GM12878 (cell line): ENCODE results near the gene CIAPIN1. TPM values are rescaled to one million over a fixed set of nuclear protein-coding genes. Genes with fewer than 3 reads are reported as not detected.

Source experiments
- ATAC-seq: fragments of 200-7000 bp; cut with Tn5 transposase; 3 replicates; pipeline ENCODE4 v1.9.1; 2020; ENCODE audit warnings: mild to moderate bottlenecking, moderate library complexity
- BruUV-seq: library from RNA; stranded (reverse); fragments of 400-500 nt; replicated peaks from 2 replicates; lab custom pipeline; 2021; lab: Mats Ljungman, UMichigan
- CTCF ChIA-PET: fragments of 300-600 bp; sonication (Branson Sonifier 250); formaldehyde crosslinking; extraction: SDS; loops from one replicate; lab custom pipeline; 2021; ENCODE audit warnings: inconsistent platforms; lab: Yijun Ruan, JAX
- POLR2A ChIA-PET: fragments of 350-600 bp; formaldehyde crosslinking; extraction: SDS; loops from one replicate; lab custom pipeline; 2021; ENCODE audit warnings: inconsistent platforms; lab: Charles Lee
- RAD21 ChIA-PET: fragments of 300-600 bp; sonication (Branson Sonifier 250); formaldehyde crosslinking; loops from one replicate; lab custom pipeline; 2023; ENCODE audit warnings: antibody characterized with exemption; ENCODE audit not compliant: unreplicated experiment; lab: Charles Lee
- SMC1A ChIA-PET: fragments of 300-600 bp; sonication (Branson Sonifier 250); formaldehyde crosslinking; loops from one replicate; lab custom pipeline; 2023; ENCODE audit not compliant: unreplicated experiment, uncharacterized antibody; lab: Charles Lee
- DNase-seq: peaks from one replicate; pipeline ENCODE4 v3.0.0-alpha.2; 2011; ENCODE audit warnings: low read depth, low spot score
- FAIRE-seq: peaks from 3 replicates; lab custom pipeline; 2011; peaks lifted over from hg19 to GRCh38; lab: Jason Lieb, UNC
- H2AFZ ChIP-seq: 2 replicates; pipeline ENCODE4 v1.6.0; 2011; ENCODE audit warnings: low read depth, low read length, control low read depth; ENCODE audit not compliant: control insufficient read depth
- H3K27ac ChIP-seq: 2 replicates; pipeline ENCODE4 v1.5.1; 2011; ENCODE audit warnings: control low read depth; ENCODE audit not compliant: control insufficient read depth, insufficient read depth
- H3K27me3 ChIP-seq, 2 experiments: replicated peaks in 1 of 2; 2 replicates each; pipeline versions ENCODE4 v1.6.0 to v1.6.1; 2011; ENCODE audit warnings: low read length in 1 of 2; ENCODE audit not compliant: control insufficient read depth in 2 of 2, insufficient read depth in 2 of 2
- H3K36me3 ChIP-seq, 2 experiments: 2 replicates each; pipeline ENCODE4 v1.5.1; 2011; ENCODE audit warnings: low read length in 1 of 2; ENCODE audit not compliant: control insufficient read depth in 2 of 2, insufficient read depth in 2 of 2
- H3K4me1 ChIP-seq: 2 replicates; pipeline ENCODE4 v1.6.1; 2011; ENCODE audit warnings: mild to moderate bottlenecking, low read length, moderate library complexity, mixed read lengths; ENCODE audit not compliant: control insufficient read depth, insufficient read depth
- H3K4me2 ChIP-seq: 2 replicates; pipeline ENCODE4 v1.6.0; 2011; ENCODE audit warnings: control low read depth; ENCODE audit not compliant: control insufficient read depth, insufficient read depth
- H3K4me3 ChIP-seq: fragments of 200-600 bp; sonication (generic); 2 replicates; pipeline ENCODE4 v1.5.1; 2016
- H3K79me2 ChIP-seq: 2 replicates; pipeline ENCODE4 v1.6.0; 2011; ENCODE audit warnings: low read length; ENCODE audit not compliant: control insufficient read depth, insufficient read depth
- H3K9ac ChIP-seq: 2 replicates; pipeline ENCODE4 v1.8.0; 2011; ENCODE audit warnings: low read length, control low read depth, mixed read lengths; ENCODE audit not compliant: control insufficient read depth, insufficient read depth
- H3K9me3 ChIP-seq: replicated peaks from 3 replicates; pipeline ENCODE4 v1.5.1; 2011; ENCODE audit warnings: mild to moderate bottlenecking, low read length; ENCODE audit not compliant: control insufficient read depth, insufficient read depth
- H4K20me1 ChIP-seq: 2 replicates; pipeline ENCODE4 v1.6.0; 2011; ENCODE audit not compliant: control insufficient read depth, insufficient read depth
- ASH2L ChIP-seq: fragments of 300-600, 200-600 bp; sonication (generic); IDR thresholded peaks from 2 replicates; pipeline ENCODE4 v1.6.1; 2017; ENCODE audit warnings: low read depth, mild to moderate bottlenecking, borderline replicate concordance
- ATF3 ChIP-seq: IDR thresholded peaks from 2 replicates; pipeline ENCODE4 v1.6.1; 2011; ENCODE audit warnings: low read depth, mild to moderate bottlenecking, low read length, moderate library complexity, borderline replicate concordance; ENCODE audit errors: extremely low read depth
- ESRRA ChIP-seq: IDR thresholded peaks from 2 replicates; pipeline ENCODE4 v1.6.1; 2012; ENCODE audit warnings: mild to moderate bottlenecking, low read length, improper control_type of control experiment
- GATAD2B ChIP-seq: fragments of 450-650 bp; conservative IDR thresholded peaks from 2 replicates; pipeline ENCODE4 v1.6.1; 2017; ENCODE audit warnings: low read depth, mild to moderate bottlenecking, moderate library complexity
- IRF5 ChIP-seq: fragments of 450-650 bp; IDR thresholded peaks from 2 replicates; pipeline ENCODE4 v1.6.1; 2017; ENCODE audit warnings: borderline replicate concordance
- KLF5 ChIP-seq: fragments of 450-650 bp; IDR thresholded peaks from 2 replicates; pipeline ENCODE4 v1.6.1; 2014; ENCODE audit warnings: mild to moderate bottlenecking; ENCODE audit not compliant: partially characterized antibody
- NFYA ChIP-seq: IDR thresholded peaks from 2 replicates; pipeline ENCODE4 v1.6.1; 2011; ENCODE audit warnings: low read depth, mild to moderate bottlenecking, low read length, improper control_type of control experiment, borderline replicate concordance
- NFYB ChIP-seq: IDR thresholded peaks from 2 replicates; pipeline ENCODE4 v1.6.1; 2011; ENCODE audit warnings: low read depth, mild to moderate bottlenecking, low read length, improper control_type of control experiment, moderate library complexity; ENCODE audit not compliant: insufficient read depth
- NR2C1 ChIP-seq: fragments of 450-650 bp; IDR thresholded peaks from 2 replicates; pipeline ENCODE4 v1.6.1; 2017; ENCODE audit warnings: antibody characterized with exemption, mild to moderate bottlenecking, moderate library complexity
- NR2F1 ChIP-seq: fragments of 450-650 bp; conservative IDR thresholded peaks from 2 replicates; pipeline ENCODE4 v1.6.1; 2017; ENCODE audit warnings: mild to moderate bottlenecking
- SMAD1 ChIP-seq: fragments of 450-650 bp; IDR thresholded peaks from 2 replicates; pipeline ENCODE4 v1.6.1; 2018; ENCODE audit warnings: mild to moderate bottlenecking, low read depth; ENCODE audit not compliant: partially characterized antibody
- SMAD5 ChIP-seq: IDR thresholded peaks from 2 replicates; pipeline ENCODE4 v1.6.1; 2016; ENCODE audit warnings: antibody characterized with exemption, low read depth
- WRNIP1 ChIP-seq: IDR thresholded peaks from 2 replicates; pipeline ENCODE4 v1.6.1; 2011; ENCODE audit warnings: low read depth, low read length, improper control_type of control experiment, borderline replicate concordance
- ZZZ3 ChIP-seq: IDR thresholded peaks from 2 replicates; pipeline ENCODE4 v1.6.1; 2011; ENCODE audit warnings: low read depth; ENCODE audit not compliant: control insufficient read depth, insufficient read length
- WGBS: methylation state at CpG from one replicate; pipeline ENCODE4 v1.1.6; 2016; ENCODE audit warnings: low lambda C conversion rate; ENCODE audit not compliant: insufficient replicate concordance, insufficient coverage; ENCODE audit errors: missing lambda C conversion rate; 5-methylcytosine and 5-hydroxymethylcytosine counted together
- in situ Hi-C: fragments of 300-500 bp; cut with MboI; formaldehyde crosslinking; loops from 9 replicates; pipeline ENCODE4 v1.14.3; 2018; ENCODE audit warnings: mixed read lengths
- intact Hi-C: fragments of 100-400 bp; cut with micrococcal nuclease; formaldehyde crosslinking; loops from one replicate; pipeline ENCODE4 v1.14.2; 2022; ENCODE audit not compliant: unreplicated experiment
- polyA plus RNA-seq, 11 experiments: library from polyadenylated mRNA; depleted of rRNA in 4 of 11; unstranded in 6 of 11; stranded (reverse) in 5 of 11; fragments of >200 nt; fragmentation: Nextera tagmentation in 4 of 11; fragmentation: Illumina TruSeq in 1 of 11; extraction: Ambion mirVana in 4 of 11; extraction: Trizol in 1 of 11; gene quantifications; 1 replicate in 1 of 11; 2 replicates in 10 of 11; pipeline versions ENCODE4 v1.2.1 to v1.2.3, GENCODE V29; 2011 to 2016; ENCODE audit warnings: inconsistent platforms in 2 of 11, missing spikeins in 2 of 11, low read depth in 1 of 11
- total RNA-seq, 4 experiments: library from RNA; depleted of rRNA in 3 of 4; stranded (reverse); fragments of >200 nt in 3 of 4; fragmentation: Illumina TruSeq in 1 of 4; extraction: Trizol in 1 of 4; gene quantifications; 2 replicates each; pipeline versions ENCODE4 v1.2.1 to v1.2.3, GENCODE V29; 2013 to 2021
- TF ChIP-seq, protein P1 (sequence below): IDR thresholded peaks from 2 replicates; pipeline ENCODE4 v1.6.1; 2012; ENCODE audit warnings: mild to moderate bottlenecking, low read depth, low read length

Gene CIAPIN1
- total and polyA plus RNA-seq, 10 of the 15 experiments (the other 5 are each of a cell fraction or from before 2014, with no cell fraction given) = 46.2 to 150 (median 54.3) TPM

DNA sequence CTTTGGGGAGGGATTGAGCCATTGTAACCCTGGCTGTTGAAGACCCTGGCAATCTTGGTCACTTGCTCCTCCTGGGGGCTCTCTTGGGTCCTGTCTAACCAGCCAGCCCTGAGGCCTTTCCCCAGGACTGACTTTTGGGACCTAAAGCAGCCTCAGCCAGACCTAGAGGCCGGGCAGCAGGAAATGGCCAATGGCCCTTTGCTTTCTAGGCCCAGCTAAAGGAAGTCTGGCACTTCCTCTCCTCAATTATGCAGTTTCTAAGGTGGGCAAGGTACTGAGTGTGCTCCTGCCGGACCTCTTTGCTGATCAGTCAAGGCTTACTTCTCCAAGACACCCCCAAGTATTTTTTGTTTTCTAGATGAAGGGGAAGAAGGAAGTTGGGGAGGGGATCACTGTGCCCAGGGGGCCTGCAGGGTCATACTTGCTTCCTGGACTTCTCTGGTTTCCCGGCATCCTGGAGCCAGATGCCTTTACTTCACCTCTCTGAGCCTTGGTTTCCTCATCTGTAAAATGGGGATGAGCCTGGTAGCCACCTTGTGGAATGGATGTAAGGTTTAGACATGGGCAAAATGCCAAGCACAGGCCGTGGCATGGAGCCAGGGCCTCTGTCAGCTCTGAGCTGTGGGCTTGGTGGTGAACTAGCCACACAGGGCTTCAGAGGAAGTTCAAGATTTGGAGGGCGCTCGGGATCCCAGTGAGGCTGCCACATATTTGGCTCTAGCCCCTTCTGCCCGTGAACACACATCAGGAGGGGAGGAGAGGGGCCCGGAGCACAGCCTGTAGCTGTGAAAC, 66.3 kb downstream of the CIAPIN1 start (continued):
- no peak for TF ChIP-seq ATF3
- peak; percentile 82 for TF ChIP-seq SMAD1

- TF ChIP-seq KLF5 (no peak), ZZZ3 (no peak), NR2C1 (no peak), ASH2L (no peak), GATAD2B (no peak), NFYA (no peak), SMAD5 (no peak), NFYB (no peak), WRNIP1 (no peak), ESRRA (no peak), IRF5 (no peak), NR2F1 (no peak)
- TF ChIP-seq, protein P1, sequence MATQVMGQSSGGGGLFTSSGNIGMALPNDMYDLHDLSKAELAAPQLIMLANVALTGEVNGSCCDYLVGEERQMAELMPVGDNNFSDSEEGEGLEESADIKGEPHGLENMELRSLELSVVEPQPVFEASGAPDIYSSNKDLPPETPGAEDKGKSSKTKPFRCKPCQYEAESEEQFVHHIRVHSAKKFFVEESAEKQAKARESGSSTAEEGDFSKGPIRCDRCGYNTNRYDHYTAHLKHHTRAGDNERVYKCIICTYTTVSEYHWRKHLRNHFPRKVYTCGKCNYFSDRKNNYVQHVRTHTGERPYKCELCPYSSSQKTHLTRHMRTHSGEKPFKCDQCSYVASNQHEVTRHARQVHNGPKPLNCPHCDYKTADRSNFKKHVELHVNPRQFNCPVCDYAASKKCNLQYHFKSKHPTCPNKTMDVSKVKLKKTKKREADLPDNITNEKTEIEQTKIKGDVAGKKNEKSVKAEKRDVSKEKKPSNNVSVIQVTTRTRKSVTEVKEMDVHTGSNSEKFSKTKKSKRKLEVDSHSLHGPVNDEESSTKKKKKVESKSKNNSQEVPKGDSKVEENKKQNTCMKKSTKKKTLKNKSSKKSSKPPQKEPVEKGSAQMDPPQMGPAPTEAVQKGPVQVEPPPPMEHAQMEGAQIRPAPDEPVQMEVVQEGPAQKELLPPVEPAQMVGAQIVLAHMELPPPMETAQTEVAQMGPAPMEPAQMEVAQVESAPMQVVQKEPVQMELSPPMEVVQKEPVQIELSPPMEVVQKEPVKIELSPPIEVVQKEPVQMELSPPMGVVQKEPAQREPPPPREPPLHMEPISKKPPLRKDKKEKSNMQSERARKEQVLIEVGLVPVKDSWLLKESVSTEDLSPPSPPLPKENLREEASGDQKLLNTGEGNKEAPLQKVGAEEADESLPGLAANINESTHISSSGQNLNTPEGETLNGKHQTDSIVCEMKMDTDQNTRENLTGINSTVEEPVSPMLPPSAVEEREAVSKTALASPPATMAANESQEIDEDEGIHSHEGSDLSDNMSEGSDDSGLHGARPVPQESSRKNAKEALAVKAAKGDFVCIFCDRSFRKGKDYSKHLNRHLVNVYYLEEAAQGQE = no peak
- intact Hi-C loops (no loop called here), in situ Hi-C loops (no loop called here)
- Histone ChIP-seq H3K9ac (no peak overlapping the region), H4K20me1 (no peaks in the 10 kb centered on the region), H3K4me3 (no peak overlapping the region), H3K9me3 (no peaks in the 10 kb centered on the region), H3K36me3 (no peaks in the 10 kb centered on the region), H3K4me2 (no peak overlapping the region), H3K4me1 (peaks cover 51% of the 10 kb centered on the region), H3K27me3 (no peaks in the 10 kb centered on the region), H3K27ac (no peak overlapping the region), H2AFZ (no peak overlapping the region), H3K79me2 (no peaks in the 10 kb centered on the region)
- POLR2A ChIA-PET = interaction anchor here (3.2 kb wide), 1 partner anchor 7 kb away, joined by 30 read pairs; no protein-coding TSS in a partner anchor
- ATAC-seq = no peak
- no peak for FAIRE-seq
- no peak for DNase-seq
- no TSS peak for BruUV-seq
- 94% methylated on average over 10 of the region's 10 CpGs for WGBS
- RAD21 ChIA-PET = interaction anchor here (3.8 kb wide), 1 partner anchor 78 kb away, joined by 40 read pairs; no protein-coding TSS in a partner anchor
- SMC1A ChIA-PET = interaction anchor here (2.8 to 3.2 kb wide), 2 partner anchors 38 to 77 kb away, joined by 22 to 23 read pairs; no protein-coding TSS in a partner anchor
- CTCF ChIA-PET = interaction anchor here (1.2 to 2.6 kb wide), 4 partner anchors 11 to 77 kb away, joined by 3 to 19 read pairs (median 8); no protein-coding TSS in a partner anchor
Measured at GRCh38 chr16:57379579-57379978, 67.6 kb downstream of the CIAPIN1 start.
